Ovary (tissue), 3 donors: ENCODE measurements around the gene NUDCD3.

Source experiments
- CTCF ChIP-seq, 3 donors: fragments of 450-650 bp in 2 of 3; fragments of 200-600 bp in 1 of 3; IDR thresholded peaks; one replicate each; pipeline versions ENCODE4 v1.5.1 to v1.8.0; 2016 to 2022; ENCODE audit warnings: antibody characterized with exemption in 3 of 3, mild to moderate bottlenecking in 1 of 3
- POLR2A ChIP-seq: fragments of 450-650 bp; IDR thresholded peaks from one replicate; pipeline ENCODE4 v1.6.1; 2017; ENCODE audit warnings: antibody characterized with exemption, mild to moderate bottlenecking, moderate library complexity
- donor health status: DM: no; HTN: no; CAD: no.

GRCh38 chr7:44387389-44387788 lies 103.1 kb downstream of the NUDCD3 start:
- TF ChIP-seq CTCF (IDR thresholded peaks at IDR 0.05) (no peak), POLR2A (no peak)
